ENCODE measurements around the gene LDB3.
A peak's percentile ranks its signal among the peaks of the same experiment; 100 is the strongest.

Gene LDB3

GRCh38 chr10:86687750-86688149 is 19.4 kb downstream of the LDB3 start:
- peak; percentile 92 for DNase-seq

GRCh38 chr10:86688398-86688921 is 20.1 kb downstream of the LDB3 start:
- DNase-seq: peak; percentile 74

GRCh38 chr10:86689146-86689545 is 20.8 kb downstream of the LDB3 start:
- no peak for DNase-seq

GRCh38 chr10:86690231-86690630 is 21.9 kb downstream of the LDB3 start:
- DNase-seq: no peak

GRCh38 chr10:86690657-86691084 is 22.4 kb downstream of the LDB3 start:
- DNase-seq: no peak

GRCh38 chr10:86691333-86692022 is 23.2 kb downstream of the LDB3 start:
- no peak for DNase-seq

DNA sequence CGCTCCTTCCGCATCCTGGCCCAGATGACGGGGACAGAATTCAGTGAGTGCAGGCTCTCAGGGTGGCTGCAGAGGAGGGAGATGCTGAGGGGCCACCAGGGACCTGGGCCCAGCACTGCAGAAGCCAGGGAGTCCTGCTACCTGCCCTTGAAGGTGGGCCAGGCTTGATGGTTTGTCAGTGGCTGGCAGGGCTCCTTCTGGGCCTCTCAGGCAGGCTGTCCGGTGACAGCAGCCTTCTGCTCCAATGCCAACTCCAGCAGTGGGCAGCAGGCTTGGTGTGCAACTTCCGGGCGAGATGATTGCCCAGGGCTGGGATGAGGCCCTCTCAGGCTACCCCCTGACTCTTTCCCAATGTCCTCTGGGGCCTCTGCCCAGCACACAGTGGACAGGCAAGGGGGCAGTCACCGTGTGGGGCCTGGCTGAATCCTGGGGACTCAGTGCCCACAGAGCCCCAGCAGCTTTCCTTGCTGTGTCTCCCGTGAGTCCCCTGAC is 23.8 kb downstream of the LDB3 start:
- DNase-seq: no peak

DNA sequence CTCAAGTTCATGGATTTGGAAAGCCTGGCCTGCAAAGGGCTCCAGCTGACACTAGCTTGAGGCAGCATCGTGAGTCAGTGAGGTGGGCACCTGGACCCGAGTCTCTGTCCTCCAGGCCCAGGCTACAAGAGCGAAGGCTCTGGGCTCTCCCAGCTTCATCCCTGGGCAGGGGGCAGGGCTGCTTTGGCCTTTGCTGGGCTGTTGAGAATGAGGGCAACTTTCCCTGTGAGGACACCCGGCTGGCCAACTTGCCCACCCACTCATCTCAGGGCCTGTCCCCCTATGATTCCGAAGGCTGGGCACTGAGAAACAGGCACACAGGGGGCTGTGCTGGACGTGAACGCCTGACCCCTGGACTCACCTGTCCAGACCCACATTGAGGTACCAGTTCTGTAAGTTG is 24.4 kb downstream of the LDB3 start:
- no peak for DNase-seq

- no peak for DNase-seq
These were observed 25.0 kb downstream of the LDB3 start for GRCh38 chr10:86693275-86693674.

DNA sequence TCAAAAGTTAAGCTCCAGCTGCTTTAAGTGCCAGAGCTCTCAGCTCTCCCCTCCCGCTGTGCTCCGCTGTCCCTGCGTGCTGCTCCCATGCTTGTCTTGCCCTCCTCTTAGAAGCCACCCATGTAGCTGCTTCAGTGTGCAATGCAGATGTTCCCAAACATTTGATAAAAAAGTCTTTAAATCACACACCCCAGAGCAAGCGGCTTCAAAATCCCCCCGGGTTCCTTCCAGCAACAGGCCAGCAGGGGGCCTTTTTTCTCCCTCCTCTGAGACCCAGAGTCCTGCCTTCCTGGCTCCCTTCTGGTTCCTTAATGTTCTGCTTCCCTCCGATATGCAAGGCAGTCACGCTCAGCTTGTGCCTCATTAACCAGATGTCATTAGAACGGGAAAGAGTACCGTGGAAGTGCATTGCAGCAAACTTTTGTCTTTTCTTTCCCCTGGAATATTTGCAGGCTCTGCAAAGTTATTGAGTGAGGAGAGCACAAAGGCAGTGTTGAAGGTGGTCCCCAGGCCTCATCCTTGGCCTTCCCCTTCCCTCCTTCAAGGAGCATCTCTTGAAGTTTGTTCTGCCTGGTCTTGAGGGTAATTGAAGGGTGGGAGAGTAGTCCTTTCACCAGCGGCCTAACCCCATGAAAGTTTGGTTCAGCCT is 25.5 kb downstream of the LDB3 start:
- DNase-seq: peak; percentile 60

DNA sequence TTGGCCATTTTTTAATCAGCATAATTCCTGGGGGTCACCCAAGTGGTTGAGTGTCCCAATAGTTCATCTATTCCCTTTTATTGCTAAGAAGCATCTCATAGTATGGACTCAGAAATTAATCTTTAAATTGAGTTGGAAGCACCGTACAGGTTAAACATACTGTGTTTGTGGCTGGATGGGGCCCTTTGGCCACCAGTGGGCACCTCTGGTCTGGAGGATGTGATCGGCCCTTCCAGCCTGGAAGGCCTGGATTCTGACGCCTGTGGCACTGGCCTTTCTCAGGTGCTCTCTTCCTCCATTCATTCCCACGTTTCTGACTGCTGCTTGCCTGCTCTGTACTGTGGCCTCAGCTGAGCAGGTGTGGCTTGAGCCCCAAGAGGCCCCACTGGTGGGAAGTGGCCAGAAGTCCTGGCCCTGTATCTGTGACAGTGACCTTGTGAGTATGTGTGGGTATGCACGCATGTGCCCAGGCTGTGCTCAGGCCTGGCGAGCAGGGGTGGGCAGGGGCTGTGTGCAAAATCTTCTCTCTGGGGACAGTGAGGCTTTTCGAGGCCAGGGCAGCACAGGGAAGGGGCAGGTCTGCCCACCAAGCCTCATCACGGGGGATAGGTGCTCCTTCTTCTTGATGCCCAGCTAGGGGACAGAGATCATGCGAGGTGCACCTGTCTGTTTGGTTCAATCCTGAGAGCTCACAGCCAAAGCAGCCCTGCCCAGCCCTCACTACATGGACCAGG is 30.1 kb downstream of the LDB3 start:
- no peak for DNase-seq

- no peak for DNase-seq
These were observed 30.8 kb downstream of the LDB3 start for GRCh38 chr10:86699125-86699524.

DNA sequence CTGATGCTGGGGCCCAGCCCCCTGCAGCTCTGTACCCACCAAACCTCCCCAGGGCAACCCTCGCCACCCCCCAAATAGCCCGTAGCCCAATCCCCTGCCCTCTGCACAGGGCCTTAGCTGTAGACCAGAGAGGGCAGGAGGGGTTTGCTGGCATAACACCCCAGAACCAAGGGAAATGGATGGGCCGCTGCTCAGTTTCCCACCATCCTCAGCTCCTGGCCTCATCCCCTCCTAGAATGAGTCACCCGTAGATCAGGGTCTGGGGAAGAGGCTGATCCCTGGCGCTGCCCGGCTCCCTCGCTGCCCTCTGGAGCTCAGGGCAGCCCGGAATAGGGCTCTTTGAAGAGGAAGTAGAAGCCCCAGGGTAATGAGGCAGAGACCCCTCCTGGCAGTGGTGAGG is 31.2 kb downstream of the LDB3 start:
- no peak for DNase-seq

DNA sequence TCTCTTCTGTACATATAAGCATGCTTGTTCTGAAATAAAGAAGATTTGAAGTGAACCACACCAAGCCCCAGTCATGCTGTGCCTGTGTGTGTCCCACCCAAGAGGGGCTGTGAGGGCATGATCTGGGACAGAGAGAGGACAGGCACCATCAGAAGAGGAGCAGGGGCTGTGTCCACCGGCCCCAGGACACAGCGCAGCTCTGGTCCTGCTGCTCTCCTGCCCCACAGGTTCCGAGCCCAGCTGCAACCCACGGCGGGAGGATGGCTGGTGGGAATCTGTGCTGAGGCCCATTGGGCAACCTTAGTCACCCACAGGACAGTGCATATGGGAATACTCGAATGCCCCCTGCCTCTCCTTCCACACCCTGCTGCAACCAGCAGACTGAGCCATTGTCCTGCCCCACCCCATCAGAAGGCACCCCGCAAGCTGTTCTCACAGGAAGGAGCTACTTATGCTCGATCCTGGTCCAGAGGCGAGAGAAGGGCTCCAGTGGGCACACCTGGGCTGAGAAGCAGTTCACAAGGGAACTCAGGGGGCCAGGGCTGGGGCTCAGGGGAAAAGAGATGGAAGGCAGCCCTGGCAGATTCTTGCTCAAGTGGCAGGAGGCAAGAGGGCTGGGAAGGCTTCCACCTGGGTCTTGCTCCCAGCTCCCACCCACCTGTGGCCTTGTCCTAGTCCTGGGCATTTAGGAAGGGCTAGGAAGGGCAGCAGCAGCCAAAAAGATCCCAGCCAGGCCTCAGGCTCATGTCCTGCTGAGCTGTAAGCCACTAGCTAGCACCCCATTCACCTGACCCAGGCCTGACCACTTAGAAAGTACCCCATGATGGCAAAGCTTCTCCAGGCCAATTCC is 31.9 kb downstream of the LDB3 start:
- no peak for DNase-seq

DNA sequence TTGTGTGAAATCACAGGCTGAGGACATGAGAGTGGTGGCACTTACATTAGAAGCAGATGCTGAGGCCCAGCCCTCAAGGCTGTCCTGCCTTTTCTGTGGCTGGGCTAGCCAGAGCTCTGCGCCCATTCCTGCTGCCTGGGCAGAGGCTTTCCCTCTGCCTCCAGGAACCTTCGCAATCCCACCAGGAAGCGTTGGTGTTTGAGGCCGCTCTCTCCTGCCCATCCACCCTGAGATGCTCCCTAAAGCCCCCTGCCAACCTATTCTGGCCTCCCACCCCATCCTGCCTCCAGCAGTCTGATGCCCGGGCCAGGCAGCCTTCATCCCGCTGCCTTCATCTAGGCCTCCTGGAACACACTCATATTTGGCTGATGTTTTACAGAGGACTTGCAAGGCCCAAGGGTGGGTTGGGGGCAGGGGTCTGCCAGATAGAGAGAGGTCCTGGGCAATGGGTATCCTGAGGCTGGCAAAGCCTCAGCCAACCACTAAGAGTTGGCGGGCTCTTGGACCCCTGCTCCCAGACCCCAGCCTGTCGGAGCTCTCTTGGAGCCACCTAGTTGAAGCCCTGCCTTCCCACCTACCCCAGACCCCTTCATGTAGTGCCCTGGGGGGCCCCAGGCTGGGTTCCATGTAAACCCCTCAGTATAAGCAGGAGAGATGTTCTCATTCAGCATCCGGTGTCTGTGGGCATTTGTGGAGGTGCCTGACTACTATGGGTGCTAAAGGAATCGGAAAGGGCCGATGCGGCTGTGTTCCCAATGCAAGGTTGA is 32.7 kb downstream of the LDB3 start:
- no peak for DNase-seq

DNA sequence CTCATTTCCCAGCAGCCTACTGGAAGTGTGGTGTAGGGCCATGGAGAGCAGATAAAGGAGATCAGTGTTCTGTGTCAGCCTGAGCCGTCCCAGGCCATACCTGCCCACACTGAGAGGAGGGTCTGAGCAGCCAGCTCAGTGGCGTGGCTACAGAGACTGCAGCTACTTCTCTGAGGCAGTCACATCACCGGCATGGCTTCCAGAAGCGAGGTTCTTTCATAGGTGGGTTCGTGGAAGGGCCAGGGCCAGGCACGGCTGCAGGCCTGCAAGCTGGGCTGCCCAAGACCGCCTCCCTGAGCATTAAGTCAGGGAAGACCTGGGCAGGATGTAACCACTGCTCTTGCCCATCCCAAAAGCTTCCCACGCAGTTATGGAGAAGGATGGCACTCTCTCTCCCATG is 34.9 kb downstream of the LDB3 start:
- DNase-seq: no peak

GRCh38 chr10:86705139-86705538 is 36.8 kb downstream of the LDB3 start:
- DNase-seq: no peak

- no peak for DNase-seq
These were observed 37.6 kb downstream of the LDB3 start for GRCh38 chr10:86705905-86706304.

DNA sequence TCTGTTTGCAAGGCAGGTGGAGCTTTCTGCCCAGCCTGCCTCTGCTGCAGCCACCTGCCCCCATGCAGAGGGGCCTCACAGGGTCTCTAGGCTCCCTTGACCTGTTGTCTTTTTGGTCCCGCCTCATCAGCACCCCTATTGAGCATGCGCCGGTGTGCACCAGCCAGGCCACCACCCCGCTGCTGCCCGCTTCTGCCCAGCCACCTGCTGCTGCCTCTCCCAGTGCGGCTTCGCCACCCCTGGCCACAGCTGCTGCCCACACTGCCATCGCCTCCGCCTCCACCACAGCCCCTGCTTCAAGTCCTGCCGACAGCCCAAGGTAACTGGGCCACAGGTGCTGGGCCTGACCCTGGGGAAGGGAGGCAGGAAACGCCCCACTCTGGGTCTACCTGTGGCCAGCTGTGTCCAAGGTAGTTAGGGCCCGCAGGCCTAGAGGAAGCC is 38.1 kb downstream of the LDB3 start:
- DNase-seq: no peak

DNA sequence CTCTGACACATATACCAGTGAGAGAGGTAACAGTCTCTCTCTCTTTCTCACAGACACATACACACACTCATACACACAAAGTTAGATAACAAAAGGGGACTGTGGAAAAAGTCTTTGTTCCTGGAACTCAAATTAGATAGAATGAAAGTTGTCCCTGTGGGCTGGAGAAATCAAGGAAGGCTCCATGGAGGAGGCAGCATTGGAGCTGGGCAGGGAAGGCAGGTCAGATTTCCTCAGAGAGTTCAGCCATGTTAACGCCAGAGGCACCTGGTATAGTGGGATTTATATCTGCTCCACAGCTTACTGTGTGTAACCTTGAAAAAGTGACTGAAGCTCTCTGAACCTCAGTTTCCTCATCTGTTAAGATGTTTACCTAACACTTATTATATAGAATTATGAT is 38.7 kb downstream of the LDB3 start:
- no peak for DNase-seq

DNA sequence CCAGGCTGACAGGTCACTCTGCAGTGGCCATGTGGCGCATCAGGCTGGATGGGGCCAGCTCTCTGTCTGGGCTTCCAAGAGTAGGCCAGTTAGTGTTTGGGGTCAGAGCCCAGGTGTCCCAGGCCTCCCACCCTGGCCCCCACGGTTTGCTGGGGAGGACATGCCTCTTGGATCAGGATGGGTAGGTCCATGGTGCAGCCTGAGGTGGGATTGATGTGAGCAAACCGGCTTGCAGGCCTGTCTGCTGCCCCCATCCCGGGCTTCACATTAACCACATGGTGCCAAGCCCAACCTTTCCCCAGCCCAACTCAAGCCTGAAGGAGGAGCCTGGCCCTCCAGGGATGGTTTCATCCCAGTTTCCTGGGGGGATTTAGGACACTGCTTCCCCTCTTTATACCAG is 39.2 kb downstream of the LDB3 start:
- no peak for DNase-seq
